ENCODE data around the gene ZNF428.

The ZNF428 gene

DNA sequence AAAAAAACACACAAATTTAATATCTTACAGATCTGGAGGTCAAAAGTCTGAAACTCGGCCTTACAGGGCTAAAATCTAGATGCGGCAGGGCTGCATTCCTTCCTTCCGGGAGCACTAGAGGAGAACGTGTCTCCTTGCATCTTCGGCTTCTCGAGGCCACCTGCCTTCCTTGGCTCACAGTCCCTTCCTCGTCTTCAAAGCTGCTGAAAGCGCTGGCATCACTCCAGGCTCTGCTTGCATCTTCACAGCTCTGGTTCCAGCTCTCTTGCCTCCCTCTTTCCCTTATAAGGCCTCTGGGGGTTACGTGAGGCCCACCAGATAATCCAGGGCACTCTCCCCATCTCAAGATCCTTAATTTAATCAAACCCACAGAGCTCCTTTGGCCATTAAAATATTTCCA is 54.6 kb downstream of the ZNF428 start:
- DNase-seq (ENCODE audit: extremely low read depth, low read depth), result no peak
- TF ChIP-seq, protein P1, sequence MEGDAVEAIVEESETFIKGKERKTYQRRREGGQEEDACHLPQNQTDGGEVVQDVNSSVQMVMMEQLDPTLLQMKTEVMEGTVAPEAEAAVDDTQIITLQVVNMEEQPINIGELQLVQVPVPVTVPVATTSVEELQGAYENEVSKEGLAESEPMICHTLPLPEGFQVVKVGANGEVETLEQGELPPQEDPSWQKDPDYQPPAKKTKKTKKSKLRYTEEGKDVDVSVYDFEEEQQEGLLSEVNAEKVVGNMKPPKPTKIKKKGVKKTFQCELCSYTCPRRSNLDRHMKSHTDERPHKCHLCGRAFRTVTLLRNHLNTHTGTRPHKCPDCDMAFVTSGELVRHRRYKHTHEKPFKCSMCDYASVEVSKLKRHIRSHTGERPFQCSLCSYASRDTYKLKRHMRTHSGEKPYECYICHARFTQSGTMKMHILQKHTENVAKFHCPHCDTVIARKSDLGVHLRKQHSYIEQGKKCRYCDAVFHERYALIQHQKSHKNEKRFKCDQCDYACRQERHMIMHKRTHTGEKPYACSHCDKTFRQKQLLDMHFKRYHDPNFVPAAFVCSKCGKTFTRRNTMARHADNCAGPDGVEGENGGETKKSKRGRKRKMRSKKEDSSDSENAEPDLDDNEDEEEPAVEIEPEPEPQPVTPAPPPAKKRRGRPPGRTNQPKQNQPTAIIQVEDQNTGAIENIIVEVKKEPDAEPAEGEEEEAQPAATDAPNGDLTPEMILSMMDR (IDR thresholded peaks at IDR 0.05; ENCODE audit: low read depth, low read length), result no peak

DNA sequence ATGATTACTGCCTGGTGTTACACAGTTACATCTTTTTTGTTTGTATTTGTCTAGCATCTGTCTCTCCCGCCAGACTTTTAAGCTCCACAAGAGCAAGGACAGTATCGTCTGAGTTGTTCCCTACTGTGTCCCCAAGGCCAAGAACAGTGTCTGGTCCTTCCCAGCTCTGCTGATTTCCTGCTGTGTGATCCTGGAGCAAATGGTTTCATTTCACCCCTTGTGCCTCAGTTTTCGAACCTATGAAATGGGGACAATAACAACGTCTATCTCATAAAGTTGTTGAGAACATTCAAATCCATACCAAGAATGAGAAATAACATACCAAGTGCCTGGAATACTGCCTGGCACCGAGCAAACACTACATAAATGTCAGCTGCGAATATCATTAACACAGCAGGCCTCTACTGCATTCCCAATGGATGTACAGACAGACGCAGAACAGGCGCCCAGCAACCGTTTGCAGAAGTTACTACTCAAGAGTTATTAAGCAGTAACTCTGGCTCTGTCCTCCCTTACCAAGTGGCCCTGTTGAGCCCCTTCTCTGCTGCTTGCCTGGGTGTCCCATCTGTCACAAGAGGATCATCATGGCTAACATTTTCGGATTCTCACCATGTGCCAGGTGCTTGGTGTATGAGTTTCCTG is 55.5 kb downstream of the ZNF428 start:
- DNase-seq (ENCODE audit: extremely low read depth, low read depth), result no peak
- TF ChIP-seq, protein P1 (IDR thresholded peaks at IDR 0.05; ENCODE audit: low read depth, low read length), result no peak

DNA sequence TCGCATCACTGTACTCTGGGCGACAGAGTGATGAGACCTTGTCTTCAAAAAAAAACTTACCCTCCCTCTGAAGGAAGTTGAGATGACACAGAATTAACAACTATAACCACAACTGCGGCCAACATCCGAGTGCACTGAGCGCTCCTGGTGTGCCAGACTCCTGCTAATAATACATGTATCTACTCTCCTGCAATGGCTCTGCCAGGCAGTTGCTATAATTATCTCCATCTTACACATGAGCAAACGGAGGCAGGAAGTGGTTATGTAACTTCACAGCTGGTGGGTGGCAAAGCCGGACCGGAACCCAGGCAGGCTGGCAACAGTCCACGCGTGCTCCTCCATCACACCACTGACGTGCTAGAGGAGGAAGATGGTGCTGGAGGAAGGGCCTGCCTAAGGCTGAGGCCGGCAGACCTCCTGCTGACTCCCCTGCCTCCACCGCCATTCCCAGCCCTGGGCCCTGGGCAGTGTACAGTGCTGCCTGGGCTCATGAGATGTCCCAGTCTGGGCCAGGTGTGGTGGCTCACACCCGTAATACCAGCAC is 56.7 kb downstream of the ZNF428 start:
- TF ChIP-seq, protein P1 (IDR thresholded peaks at IDR 0.05; ENCODE audit: low read depth, low read length), result no peak
- DNase-seq (ENCODE audit: extremely low read depth, low read depth), result peak; percentile 28

DNA sequence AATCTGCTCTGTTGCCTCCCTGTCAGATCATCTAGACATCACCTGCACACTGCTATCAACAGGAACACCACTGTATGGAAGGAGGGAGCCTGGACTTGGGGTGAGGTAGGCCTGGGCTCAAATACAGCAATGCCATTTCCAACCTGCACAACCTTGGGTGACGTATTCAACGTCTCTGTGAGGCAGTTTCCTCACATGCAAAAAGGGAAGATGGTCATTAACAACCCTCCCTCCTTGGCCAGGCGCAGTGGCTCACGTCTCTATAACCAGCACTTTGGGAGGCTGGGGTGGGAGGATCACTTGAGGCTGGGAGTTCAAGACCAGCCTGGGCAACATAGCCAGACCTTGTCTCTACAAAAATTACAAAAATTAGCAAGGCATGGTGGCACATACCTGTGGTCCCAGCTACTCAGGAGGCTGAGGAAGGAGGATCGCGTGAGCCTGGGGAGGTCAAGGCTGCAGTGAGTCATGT is 57.2 kb downstream of the ZNF428 start:
- TF ChIP-seq, protein P1 (IDR thresholded peaks at IDR 0.05; ENCODE audit: low read depth, low read length), result no peak
- DNase-seq (ENCODE audit: extremely low read depth, low read depth), result no peak

DNA sequence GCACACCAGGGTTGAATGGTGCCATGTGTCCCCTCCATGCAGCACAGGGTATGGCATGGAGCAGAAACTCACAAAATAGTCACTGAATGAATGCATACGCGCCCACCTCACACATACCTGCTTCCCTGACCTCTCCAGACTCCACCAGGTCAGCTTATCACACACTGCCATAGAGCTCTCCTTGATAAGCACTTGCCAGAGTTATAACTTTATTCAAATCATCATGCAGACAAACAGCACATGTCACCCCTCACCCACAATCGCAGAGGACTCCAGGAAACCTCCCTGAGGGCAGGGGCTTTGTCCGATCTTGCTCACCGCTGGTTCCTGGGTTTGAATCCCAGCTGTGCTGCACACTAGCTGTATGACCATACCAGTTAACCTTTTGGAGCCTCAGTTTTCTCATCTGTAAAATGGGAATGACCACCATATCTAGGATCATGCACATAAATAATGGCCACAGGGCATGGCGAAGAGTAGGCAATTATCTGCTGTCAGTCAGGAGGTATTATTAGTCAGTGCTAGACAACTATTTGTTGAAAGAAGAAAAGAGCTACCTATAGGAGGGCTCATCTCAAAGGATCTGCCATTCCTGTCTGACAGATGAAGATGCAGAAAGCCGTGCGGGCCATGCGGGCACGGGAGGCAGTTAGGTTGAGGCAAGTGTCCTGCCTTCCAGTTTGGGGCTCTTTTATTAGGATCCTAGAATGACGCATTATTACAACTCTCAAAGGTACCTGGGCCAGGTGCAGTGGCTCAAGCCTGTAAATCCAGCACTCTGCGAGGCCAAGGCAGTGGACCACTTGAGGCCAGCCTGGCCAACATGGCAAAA is 58.1 kb downstream of the ZNF428 start:
- DNase-seq (ENCODE audit: extremely low read depth, low read depth), result no peak

DNA sequence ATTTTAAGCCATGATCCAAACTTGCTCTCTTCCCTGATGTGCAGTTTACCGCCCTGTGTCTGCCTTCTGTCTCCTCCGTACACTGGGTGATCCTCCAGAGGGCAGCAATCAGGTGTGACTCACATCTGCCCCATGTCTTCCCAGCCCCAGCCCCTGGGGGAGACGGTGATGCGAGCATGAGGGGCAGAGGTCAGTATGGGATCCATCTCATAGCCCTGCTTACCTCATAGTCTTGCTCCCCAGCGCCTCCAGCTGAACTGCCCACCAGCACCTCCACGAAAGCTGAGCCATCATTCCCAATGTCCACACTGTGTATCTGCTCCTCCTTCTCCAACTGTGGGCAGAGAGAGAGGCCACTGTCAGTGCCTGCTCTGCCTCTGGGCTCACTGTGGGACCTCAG is 58.7 kb downstream of the ZNF428 start:
- TF ChIP-seq, protein P1 (IDR thresholded peaks at IDR 0.05; ENCODE audit: low read depth, low read length), result no peak
- no peak for DNase-seq (ENCODE audit: extremely low read depth, low read depth)

More for the DNA sequence above, 58.1 kb downstream of the ZNF428 start:
- TF ChIP-seq, protein P1 (IDR thresholded peaks at IDR 0.05; ENCODE audit: low read depth, low read length), result no peak

Data from AG09319 (cell line).